ENCODE measurements around the gene RFXANK. TPM values are rescaled to one million over a fixed set of nuclear protein-coding genes. Genes with fewer than 3 reads are reported as not detected.

RFXANK gene
- total RNA-seq, 1 experiment from 2014 or later = 73.4 TPM

DNA sequence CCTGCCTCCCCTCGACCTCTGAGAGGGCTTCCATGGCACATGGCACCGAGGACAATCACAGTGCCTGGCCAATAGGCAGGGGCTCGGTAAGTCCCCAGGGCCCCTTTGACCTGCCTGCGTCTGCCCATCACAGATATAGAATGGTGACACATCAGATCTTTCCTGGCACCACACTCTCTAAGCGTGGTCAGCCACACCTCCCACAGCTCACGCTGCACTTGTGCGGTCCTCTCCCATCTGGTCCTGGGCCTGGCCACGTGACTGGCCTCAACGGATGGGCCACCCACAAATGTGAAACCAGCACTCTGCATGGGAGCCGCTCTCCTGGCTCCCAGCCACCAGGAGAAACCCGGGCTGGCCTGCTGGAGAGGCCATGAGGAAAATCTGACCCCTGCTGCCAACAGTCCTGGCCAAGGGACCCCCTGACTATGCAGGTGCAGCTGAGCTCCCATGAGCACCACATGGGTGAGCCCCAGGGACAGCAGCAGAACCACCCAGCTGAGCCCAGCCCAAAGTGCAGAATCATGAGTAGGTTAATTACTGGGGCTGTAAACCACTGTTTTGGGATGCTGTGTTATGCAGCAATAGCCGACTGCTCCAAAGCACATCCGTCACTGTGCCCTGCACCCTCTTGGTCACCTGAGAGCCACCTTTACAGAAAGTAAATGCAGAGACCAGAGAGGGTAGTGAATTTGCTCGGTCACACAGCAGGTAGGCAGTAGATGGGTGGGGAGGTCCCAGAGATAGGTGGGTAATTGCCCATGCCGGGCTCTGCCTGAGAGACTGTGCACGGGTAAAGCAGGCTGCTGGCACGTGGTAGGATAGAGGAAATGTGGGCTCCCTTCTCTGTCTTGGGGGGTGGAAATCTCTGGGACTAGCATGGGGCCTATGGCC is 12.3 kb upstream of the RFXANK start:
- Histone ChIP-seq H3K27me3 (replicated peaks; ENCODE audit: control insufficient read depth, insufficient read depth, low read length) (no peaks in the 10 kb centered on the region), H3K36me3 (ENCODE audit: control insufficient read depth, insufficient read depth, low read length) (no peaks in the 10 kb centered on the region; the same call in 1 of the 2 replicates), H3K4me1 (no peaks in the 10 kb centered on the region), H3K9me3 (no peaks in the 10 kb centered on the region), H3K4me3 (ENCODE audit: low read depth, low read length) (no peak overlapping the region)
- ChIA-PET CTCF (no interaction called here), POLR2A (no interaction called here)
- Mint-ChIP-seq H3K4me1 (ENCODE audit: low read depth, unreplicated experiment) (no peaks in the 10 kb centered on the region), H3K27ac (ENCODE audit: unreplicated experiment) (no peak overlapping the region), H3K9me3 (ENCODE audit: unreplicated experiment) (no peaks in the 10 kb centered on the region), H3K4me3 (ENCODE audit: unreplicated experiment) (no peak overlapping the region), H3K36me3 (ENCODE audit: insufficient read depth, unreplicated experiment) (peaks cover 30% of the 10 kb centered on the region), H3K27me3 (ENCODE audit: insufficient read depth, unreplicated experiment) (no peaks in the 10 kb centered on the region)
- intact Hi-C loops (cut with micrococcal nuclease; ENCODE audit: unreplicated experiment) = no loop called here
- TF ChIP-seq, protein P1, sequence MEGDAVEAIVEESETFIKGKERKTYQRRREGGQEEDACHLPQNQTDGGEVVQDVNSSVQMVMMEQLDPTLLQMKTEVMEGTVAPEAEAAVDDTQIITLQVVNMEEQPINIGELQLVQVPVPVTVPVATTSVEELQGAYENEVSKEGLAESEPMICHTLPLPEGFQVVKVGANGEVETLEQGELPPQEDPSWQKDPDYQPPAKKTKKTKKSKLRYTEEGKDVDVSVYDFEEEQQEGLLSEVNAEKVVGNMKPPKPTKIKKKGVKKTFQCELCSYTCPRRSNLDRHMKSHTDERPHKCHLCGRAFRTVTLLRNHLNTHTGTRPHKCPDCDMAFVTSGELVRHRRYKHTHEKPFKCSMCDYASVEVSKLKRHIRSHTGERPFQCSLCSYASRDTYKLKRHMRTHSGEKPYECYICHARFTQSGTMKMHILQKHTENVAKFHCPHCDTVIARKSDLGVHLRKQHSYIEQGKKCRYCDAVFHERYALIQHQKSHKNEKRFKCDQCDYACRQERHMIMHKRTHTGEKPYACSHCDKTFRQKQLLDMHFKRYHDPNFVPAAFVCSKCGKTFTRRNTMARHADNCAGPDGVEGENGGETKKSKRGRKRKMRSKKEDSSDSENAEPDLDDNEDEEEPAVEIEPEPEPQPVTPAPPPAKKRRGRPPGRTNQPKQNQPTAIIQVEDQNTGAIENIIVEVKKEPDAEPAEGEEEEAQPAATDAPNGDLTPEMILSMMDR (IDR thresholded peaks at IDR 0.05; ENCODE audit: insufficient read depth in 1 of 2, low read depth in 1 of 2, low read length in 1 of 2, severe bottlenecking in 1 of 2, unreplicated experiment in 1 of 2) = no peak
- BruUV-seq (replicated peaks) = TSS peak; percentile 16
- DNase-seq = no peak

DNA sequence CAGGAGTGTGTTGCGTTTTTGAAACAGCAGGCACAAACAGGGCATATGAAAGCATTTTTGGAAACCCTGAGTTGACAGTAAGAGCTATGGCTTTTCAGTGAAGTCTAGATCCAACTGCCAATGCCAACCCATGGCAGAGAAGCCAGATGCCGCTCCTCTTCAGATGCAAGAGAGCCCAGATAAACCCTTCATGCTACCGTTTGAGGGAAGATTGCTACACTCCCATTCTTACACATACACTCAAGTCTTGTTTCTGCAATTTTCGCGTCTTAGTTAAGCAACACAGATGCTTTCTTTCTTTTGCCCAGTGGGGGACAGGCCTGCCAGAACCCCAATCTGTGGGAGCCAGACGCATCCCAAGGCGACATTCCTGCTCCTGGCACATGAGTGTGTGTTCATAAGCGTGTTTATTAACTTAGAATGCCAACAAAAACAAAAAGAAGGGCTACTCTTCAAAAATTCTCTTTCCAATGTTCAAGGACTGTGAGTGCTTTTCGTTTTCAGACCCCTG is 10.5 kb upstream of the RFXANK start:
- H3K4me1 Mint-ChIP-seq (ENCODE audit: low read depth, unreplicated experiment) = no peaks in the 10 kb centered on the region
- Histone ChIP-seq H3K9me3 (no peaks in the 10 kb centered on the region), H3K27me3 (replicated peaks; ENCODE audit: control insufficient read depth, insufficient read depth, low read length) (no peaks in the 10 kb centered on the region), H3K4me3 (ENCODE audit: low read depth, low read length) (no peak overlapping the region), H3K36me3 (ENCODE audit: control insufficient read depth, insufficient read depth, low read length) (no peaks in the 10 kb centered on the region; the same call in 1 of the 2 replicates), H3K4me1 (no peaks in the 10 kb centered on the region)
- H3K36me3 Mint-ChIP-seq (ENCODE audit: insufficient read depth, unreplicated experiment) = peaks cover 38% of the 10 kb centered on the region
- no peak overlapping the region for H3K27ac Mint-ChIP-seq (ENCODE audit: unreplicated experiment)
- no peaks in the 10 kb centered on the region for H3K9me3 Mint-ChIP-seq (ENCODE audit: unreplicated experiment)
- no peaks in the 10 kb centered on the region for H3K27me3 Mint-ChIP-seq (ENCODE audit: insufficient read depth, unreplicated experiment)
- BruUV-seq (replicated peaks) = no TSS peak
- ChIA-PET POLR2A (no interaction called here), CTCF (interaction anchor here (0.6 kb wide), 1 partner anchor 38 kb away, joined by 3 read pairs; no protein-coding TSS in a partner anchor)
- TF ChIP-seq, protein P1 (IDR thresholded peaks at IDR 0.05; ENCODE audit: insufficient read depth in 1 of 2, low read depth in 1 of 2, low read length in 1 of 2, severe bottlenecking in 1 of 2, unreplicated experiment in 1 of 2) = no peak
- DNase-seq = no peak
- intact Hi-C loops (cut with micrococcal nuclease; ENCODE audit: unreplicated experiment) = no loop called here
- no peak overlapping the region for H3K4me3 Mint-ChIP-seq (ENCODE audit: unreplicated experiment)

DNA sequence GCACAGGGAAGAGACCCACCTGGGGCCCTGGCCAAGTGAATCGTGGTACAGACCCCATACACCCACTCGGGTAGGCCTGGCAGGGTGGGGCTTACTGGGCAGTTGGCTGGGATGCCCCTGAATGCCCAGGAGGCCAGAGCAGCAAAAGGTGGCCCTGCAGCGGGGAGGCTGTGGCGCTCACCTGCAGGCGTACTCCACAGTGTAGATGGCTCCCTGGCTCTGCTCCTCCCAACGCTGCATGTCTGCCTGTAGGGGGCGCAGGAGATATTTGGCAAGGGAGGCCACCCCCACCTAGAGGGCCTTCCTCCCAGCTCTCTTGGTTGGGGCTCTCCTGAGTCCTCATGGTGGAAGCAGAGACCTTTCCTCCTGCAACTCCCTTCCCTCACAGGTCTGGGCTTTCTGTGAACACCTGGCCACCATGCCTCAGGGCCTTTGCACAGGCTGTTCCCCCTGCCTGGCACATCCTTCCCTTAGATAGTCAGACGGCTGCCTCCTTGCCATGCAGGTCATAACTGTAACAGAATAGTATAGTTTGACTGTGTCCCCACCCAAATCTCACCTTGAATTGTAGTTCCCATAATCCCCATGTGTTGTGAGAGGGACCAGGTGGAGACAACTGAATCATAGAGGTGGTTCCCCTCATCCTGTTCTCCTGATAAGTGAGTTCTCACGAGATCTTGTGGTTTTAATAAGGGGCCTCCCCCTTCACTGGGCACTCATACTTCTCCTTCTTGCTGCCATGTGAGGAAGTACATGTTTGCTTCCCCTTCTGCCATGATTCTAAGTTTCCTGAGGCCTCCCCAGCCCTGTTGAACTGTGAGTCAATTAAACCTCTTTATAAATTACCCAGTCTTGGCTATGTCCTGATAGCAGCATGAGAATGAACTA is 6.0 kb upstream of the RFXANK start:
- no peaks in the 10 kb centered on the region for H3K36me3 ChIP-seq (ENCODE audit: control insufficient read depth, insufficient read depth, low read length)
- no TSS peak for BruUV-seq (replicated peaks)
- no peaks in the 10 kb centered on the region for H3K27me3 Mint-ChIP-seq (ENCODE audit: insufficient read depth, unreplicated experiment)
- TF ChIP-seq, protein P1 (IDR thresholded peaks at IDR 0.05; ENCODE audit: insufficient read depth in 1 of 2, low read depth in 1 of 2, low read length in 1 of 2, severe bottlenecking in 1 of 2, unreplicated experiment in 1 of 2) = peak; percentile 53 to 68
- no peak overlapping the region for H3K4me3 Mint-ChIP-seq (ENCODE audit: unreplicated experiment)
- H3K9me3 Mint-ChIP-seq (ENCODE audit: unreplicated experiment) = no peaks in the 10 kb centered on the region
- H3K4me1 ChIP-seq = no peaks in the 10 kb centered on the region
- H3K9me3 ChIP-seq = no peaks in the 10 kb centered on the region
- no peaks in the 10 kb centered on the region for H3K4me1 Mint-ChIP-seq (ENCODE audit: low read depth, unreplicated experiment)
- no peak overlapping the region for H3K27ac Mint-ChIP-seq (ENCODE audit: unreplicated experiment)
- peak; percentile 66 to 67 for DNase-seq
- CTCF ChIA-PET = interaction anchor here (0.6 kb wide), 1 partner anchor 156 kb away, joined by 3 read pairs; no protein-coding TSS in a partner anchor
- POLR2A ChIA-PET = no interaction called here
- intact Hi-C loops (cut with micrococcal nuclease; ENCODE audit: unreplicated experiment) = loop anchor here (1.0 kb wide), 1 partner anchor 156 kb away; no protein-coding TSS in a partner anchor
- H3K27me3 ChIP-seq (replicated peaks; ENCODE audit: control insufficient read depth, insufficient read depth, low read length) = no peaks in the 10 kb centered on the region
- H3K36me3 Mint-ChIP-seq (ENCODE audit: insufficient read depth, unreplicated experiment) = peaks cover 36% of the 10 kb centered on the region
- no peak overlapping the region for H3K4me3 ChIP-seq (ENCODE audit: low read depth, low read length)
